Right lobe of liver (tissue), 6 donors: ENCODE data around the gene LRRC55. TPM values are rescaled to one million over a fixed set of nuclear protein-coding genes. Genes with fewer than 3 reads are reported as not detected.

Experiments
- ATAC-seq, 4 donors: fragments of 200-7000 bp; cut with Tn5 transposase; one replicate each; pipeline ENCODE4 v1.9.1; 2020; ENCODE audit warnings: mild to moderate bottlenecking in 4 of 4, moderate library complexity in 4 of 4
- DNase-seq, 3 donors: peaks; one replicate each; pipeline ENCODE4 v3.0.0-alpha.2; 2020
- H3K27ac ChIP-seq, 3 donors: fragments of 200-600 bp; one replicate each; pipeline ENCODE4 v1.8.0; 2022
- H3K27me3 ChIP-seq, 2 donors: fragments of 200-600 bp; one replicate each; pipeline ENCODE4 v1.8.0; 2022
- H3K36me3 ChIP-seq, 4 donors: fragments of 200-600 bp; sonication (generic) in 1 of 4; one replicate each; pipeline versions ENCODE4 v1.5.1 to v1.8.0; 2017 to 2022; ENCODE audit warnings: control low read depth in 1 of 4
- H3K4me1 ChIP-seq, 4 donors: fragments of 200-600 bp; sonication (generic) in 1 of 4; one replicate each; pipeline versions ENCODE4 v1.5.1 to v1.8.0; 2017 to 2022; ENCODE audit warnings: control low read depth in 1 of 4
- H3K4me3 ChIP-seq, 3 donors: fragments of 200-600 bp; one replicate each; pipeline ENCODE4 v1.8.0; 2022
- H3K9me3 ChIP-seq, 4 donors: fragments of 200-600 bp; sonication (generic) in 1 of 4; one replicate each; pipeline versions ENCODE4 v1.5.1 to v1.8.0; 2017 to 2022; ENCODE audit warnings: control low read depth in 1 of 4
- CTCF ChIP-seq, 4 donors: fragments of 200-600 bp in 3 of 4; fragments of 450-650 bp in 1 of 4; IDR thresholded peaks; one replicate each; pipeline versions ENCODE4 v1.5.1 to v1.8.0; 2016 to 2022; ENCODE audit warnings: antibody characterized with exemption in 4 of 4, mild to moderate bottlenecking in 2 of 4
- POLR2A ChIP-seq: fragments of 450-650 bp; IDR thresholded peaks from one replicate; pipeline ENCODE4 v1.6.1; 2017; ENCODE audit warnings: antibody characterized with exemption, mild to moderate bottlenecking
- WGBS: methylation state at CpG from one replicate; pipeline ENCODE4 v1.1.6; 2018; ENCODE audit warnings: low coverage, low lambda C conversion rate; ENCODE audit not compliant: insufficient coverage; ENCODE audit errors: missing lambda C conversion rate; 5-methylcytosine and 5-hydroxymethylcytosine counted together
- intact Hi-C, 2 donors: fragments of 100-400 bp; cut with DNase I; formaldehyde crosslinking; loops; one replicate each; pipeline versions ENCODE4 v1.11.2 to v1.14.1; 2022
- long read RNA-seq: library from polyadenylated mRNA; unstranded; transcript quantifications from one replicate; pipeline ENCODE4 v2.0.0, GENCODE V29; 2019
- total RNA-seq, 6 experiments: library from RNA; depleted of rRNA in 2 of 6; stranded (reverse); fragments of >200 nt in 2 of 6; fragmentation: NEBNext Ultra II Directional in 3 of 6; extraction: Animal tissue kit (Norgen Biotek cat#: 25700) in 3 of 6; gene quantifications; one replicate each; pipeline versions ENCODE4 v1.1.0 to v1.2.4, GENCODE V29; 2016 to 2023
- donor health status: DM: no; HTN: yes; CAD: no.
- donor health status: DM: no; HTN: no; CAD: no.
- donor health status: DM: no; HTN: no; CAD: no.
- donor health status: DM: no; HTN: yes; CAD: no.
- donor health status: DM: no; HTN: yes; CAD: no.

Gene LRRC55
- under 1 TPM in 5 of 6 experiments, not detected in 1; 0.06 to 0.71 (median 0.13) TPM for total RNA-seq
- long read RNA-seq = 0 reads

GRCh38 chr11:57181678-57182305 lies at the start of gene LRRC55:
TSS of gene LRRC55 (plus strand) at chr11:57181953. CDS start at chr11:57182023, 70 bp downstream.
- no peaks in the 10 kb centered on the region for H3K27me3 ChIP-seq
- H3K9me3 ChIP-seq = no peaks in the 10 kb centered on the region
- intact Hi-C loops = no loop called here
- H3K4me1 ChIP-seq = no peaks in the 10 kb centered on the region
- DNase-seq (no peak), ATAC-seq (no peak)
- H3K27ac ChIP-seq = no peak within 1 kb of the TSS
- H3K4me3 ChIP-seq = no peak within 1 kb of the TSS
- H3K36me3 ChIP-seq = no peaks in the 10 kb centered on the region
- WGBS = 20% methylated on average over 1 of the region's 15 CpGs
- TF ChIP-seq POLR2A (no peak), CTCF (IDR thresholded peaks at IDR 0.05) (no peak)

- Histone ChIP-seq H3K27ac (no peak overlapping the region), H3K36me3 (no peaks in the 10 kb centered on the region), H3K27me3 (no peaks in the 10 kb centered on the region), H3K9me3 (no peaks in the 10 kb centered on the region), H3K4me3 (no peak overlapping the region), H3K4me1 (no peaks in the 10 kb centered on the region)
- ATAC-seq = no peak
- 60% methylated on average over 3 of the region's 3 CpGs for WGBS
- TF ChIP-seq CTCF (IDR thresholded peaks at IDR 0.05) (no peak), POLR2A (no peak)
- no peak for DNase-seq
- intact Hi-C loops = loop anchor here in 1 of 2 donors (5.0 kb wide), 1 partner anchor 114 kb away; no protein-coding TSS in a partner anchor
Measured at GRCh38 chr11:57133366-57134038, 48.3 kb upstream of the LRRC55 start.

GRCh38 chr11:57134284-57134683 lies 47.5 kb upstream of the LRRC55 start:
- ATAC-seq (no peak), DNase-seq (no peak)
- no peak overlapping the region for H3K4me3 ChIP-seq
- H3K36me3 ChIP-seq = no peaks in the 10 kb centered on the region
- H3K27me3 ChIP-seq = no peaks in the 10 kb centered on the region
- intact Hi-C loops = loop anchor here in 1 of 2 donors (5.0 kb wide), 1 partner anchor 113 kb away; no protein-coding TSS in a partner anchor
- H3K9me3 ChIP-seq = no peaks in the 10 kb centered on the region
- no peak for TF ChIP-seq CTCF (IDR thresholded peaks at IDR 0.05)
- TF ChIP-seq POLR2A = no peak
- no peaks in the 10 kb centered on the region for H3K4me1 ChIP-seq
- no peak overlapping the region for H3K27ac ChIP-seq
- WGBS = 26% methylated on average over 1 of the region's 1 CpG

- intact Hi-C loops = no loop called here
- Histone ChIP-seq H3K27ac (no peak overlapping the region), H3K36me3 (no peaks in the 10 kb centered on the region), H3K27me3 (no peaks in the 10 kb centered on the region), H3K4me3 (no peak overlapping the region), H3K9me3 (no peaks in the 10 kb centered on the region), H3K4me1 (no peaks in the 10 kb centered on the region)
- whole genome bisulfite sequencing = 89% methylated on average over 3 of the region's 3 CpGs
- DNase-seq = no peak
- no peak for ATAC-seq
- TF ChIP-seq CTCF (IDR thresholded peaks at IDR 0.05) (no peak), POLR2A (no peak)
Measured at GRCh38 chr11:57135020-57135751, 46.6 kb upstream of the LRRC55 start.
